Activated CD4-positive, alpha-beta T cell treated with anti-CD3 and anti-CD28 coated beads, Interleukin-2, amount 50 U/mL, for 1 hour (primary cell): ENCODE data around the gene PRKG1.

ENCODE experiments used
- DNase-seq: peaks from one replicate; pipeline ENCODE4 v3.0.0-alpha.2; 2020

The PRKG1 gene

GRCh38 chr10:51852297-51852696 is 778.0 kb downstream of the PRKG1 start:
- DNase-seq: no peak

- DNase-seq: no peak
These were observed 783.0 kb downstream of the PRKG1 start for GRCh38 chr10:51857305-51857704.

GRCh38 chr10:51860257-51860656 is 786.0 kb downstream of the PRKG1 start:
- DNase-seq: no peak

GRCh38 chr10:51861051-51861450 is 786.8 kb downstream of the PRKG1 start:
- DNase-seq: no peak

- no peak for DNase-seq
These were observed 787.4 kb downstream of the PRKG1 start for GRCh38 chr10:51861731-51862130.

- DNase-seq: no peak
These were observed 787.9 kb downstream of the PRKG1 start for GRCh38 chr10:51862149-51862548.

- DNase-seq: no peak
These were observed 793.7 kb downstream of the PRKG1 start for GRCh38 chr10:51867956-51868355.

GRCh38 chr10:51874131-51874530 is 799.8 kb downstream of the PRKG1 start:
- DNase-seq: no peak

GRCh38 chr10:51875610-51876009 is 801.3 kb downstream of the PRKG1 start:
- no peak for DNase-seq

GRCh38 chr10:51876503-51876902 is 802.2 kb downstream of the PRKG1 start:
- DNase-seq: no peak

GRCh38 chr10:51876979-51877378 is 802.7 kb downstream of the PRKG1 start:
- DNase-seq: no peak

- no peak for DNase-seq
These were observed 803.3 kb downstream of the PRKG1 start for GRCh38 chr10:51877636-51878035.

- no peak for DNase-seq
These were observed 804.4 kb downstream of the PRKG1 start for GRCh38 chr10:51878695-51879094.

GRCh38 chr10:51879238-51879637 is 805.0 kb downstream of the PRKG1 start:
- DNase-seq: no peak

GRCh38 chr10:51881213-51881612 is 806.9 kb downstream of the PRKG1 start:
- DNase-seq: no peak

GRCh38 chr10:51886438-51887068 is 812.3 kb downstream of the PRKG1 start:
- no peak for DNase-seq

GRCh38 chr10:51888263-51888662 is 814.0 kb downstream of the PRKG1 start:
- DNase-seq: no peak

GRCh38 chr10:51892313-51892712 is 818.0 kb downstream of the PRKG1 start:
- no peak for DNase-seq

GRCh38 chr10:51892965-51893658 is 818.8 kb downstream of the PRKG1 start:
- no peak for DNase-seq

- no peak for DNase-seq
These were observed 820.7 kb downstream of the PRKG1 start for GRCh38 chr10:51894771-51895578.

- DNase-seq: no peak
These were observed 822.6 kb downstream of the PRKG1 start for GRCh38 chr10:51896849-51897248.

- DNase-seq: no peak
These were observed 823.3 kb downstream of the PRKG1 start for GRCh38 chr10:51897560-51897959.

- DNase-seq: no peak
These were observed 825.9 kb downstream of the PRKG1 start for GRCh38 chr10:51900180-51900579.

GRCh38 chr10:51903675-51904074 is 829.4 kb downstream of the PRKG1 start:
- DNase-seq: no peak
